AG09309 (cell line): ENCODE data around the gene TAPBP.
"Not testable (repeated sequence)": the region's sequence is repeated elsewhere in the genome, so short reads cannot be mapped to it uniquely, and the experiment has no call there.

Source experiments
- DNase-seq: peaks from one replicate; pipeline ENCODE4 v3.0.0-alpha.2; 2010; ENCODE audit warnings: low read depth
- H3K4me3 ChIP-seq: 2 replicates; pipeline ENCODE4 v1.5.1; 2011; ENCODE audit warnings: mild to moderate bottlenecking, low read depth, low read length, moderate library complexity; ENCODE audit not compliant: control insufficient read depth
- TF ChIP-seq, protein P1 (sequence below): IDR thresholded peaks from 2 replicates; pipeline ENCODE4 v1.5.1; 2011; ENCODE audit warnings: mild to moderate bottlenecking, low read depth, low read length, inconsistent platforms; ENCODE audit not compliant: insufficient read depth, control insufficient read depth; ENCODE audit errors: missing control alignments

The TAPBP gene

DNA sequence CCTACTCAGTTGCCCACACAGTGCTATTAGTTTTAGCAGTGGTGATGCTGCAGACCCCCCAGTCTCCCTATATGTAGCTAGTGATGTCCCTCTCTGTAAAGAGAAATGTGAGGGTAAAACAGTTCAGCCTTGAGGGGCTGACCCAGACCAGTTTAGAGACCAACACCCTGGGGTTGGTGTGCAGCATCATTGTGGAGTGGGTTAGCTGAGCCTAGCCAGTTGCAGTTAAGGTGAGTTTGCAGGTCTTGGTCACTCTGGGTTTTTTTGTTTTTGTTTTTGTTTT lies 37.4 kb downstream of the TAPBP start:
- TF ChIP-seq, protein P1, sequence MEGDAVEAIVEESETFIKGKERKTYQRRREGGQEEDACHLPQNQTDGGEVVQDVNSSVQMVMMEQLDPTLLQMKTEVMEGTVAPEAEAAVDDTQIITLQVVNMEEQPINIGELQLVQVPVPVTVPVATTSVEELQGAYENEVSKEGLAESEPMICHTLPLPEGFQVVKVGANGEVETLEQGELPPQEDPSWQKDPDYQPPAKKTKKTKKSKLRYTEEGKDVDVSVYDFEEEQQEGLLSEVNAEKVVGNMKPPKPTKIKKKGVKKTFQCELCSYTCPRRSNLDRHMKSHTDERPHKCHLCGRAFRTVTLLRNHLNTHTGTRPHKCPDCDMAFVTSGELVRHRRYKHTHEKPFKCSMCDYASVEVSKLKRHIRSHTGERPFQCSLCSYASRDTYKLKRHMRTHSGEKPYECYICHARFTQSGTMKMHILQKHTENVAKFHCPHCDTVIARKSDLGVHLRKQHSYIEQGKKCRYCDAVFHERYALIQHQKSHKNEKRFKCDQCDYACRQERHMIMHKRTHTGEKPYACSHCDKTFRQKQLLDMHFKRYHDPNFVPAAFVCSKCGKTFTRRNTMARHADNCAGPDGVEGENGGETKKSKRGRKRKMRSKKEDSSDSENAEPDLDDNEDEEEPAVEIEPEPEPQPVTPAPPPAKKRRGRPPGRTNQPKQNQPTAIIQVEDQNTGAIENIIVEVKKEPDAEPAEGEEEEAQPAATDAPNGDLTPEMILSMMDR, result no peak
- H3K4me3 ChIP-seq, result peak overlapping the region; percentile 26
- DNase-seq, result no peak

DNA sequence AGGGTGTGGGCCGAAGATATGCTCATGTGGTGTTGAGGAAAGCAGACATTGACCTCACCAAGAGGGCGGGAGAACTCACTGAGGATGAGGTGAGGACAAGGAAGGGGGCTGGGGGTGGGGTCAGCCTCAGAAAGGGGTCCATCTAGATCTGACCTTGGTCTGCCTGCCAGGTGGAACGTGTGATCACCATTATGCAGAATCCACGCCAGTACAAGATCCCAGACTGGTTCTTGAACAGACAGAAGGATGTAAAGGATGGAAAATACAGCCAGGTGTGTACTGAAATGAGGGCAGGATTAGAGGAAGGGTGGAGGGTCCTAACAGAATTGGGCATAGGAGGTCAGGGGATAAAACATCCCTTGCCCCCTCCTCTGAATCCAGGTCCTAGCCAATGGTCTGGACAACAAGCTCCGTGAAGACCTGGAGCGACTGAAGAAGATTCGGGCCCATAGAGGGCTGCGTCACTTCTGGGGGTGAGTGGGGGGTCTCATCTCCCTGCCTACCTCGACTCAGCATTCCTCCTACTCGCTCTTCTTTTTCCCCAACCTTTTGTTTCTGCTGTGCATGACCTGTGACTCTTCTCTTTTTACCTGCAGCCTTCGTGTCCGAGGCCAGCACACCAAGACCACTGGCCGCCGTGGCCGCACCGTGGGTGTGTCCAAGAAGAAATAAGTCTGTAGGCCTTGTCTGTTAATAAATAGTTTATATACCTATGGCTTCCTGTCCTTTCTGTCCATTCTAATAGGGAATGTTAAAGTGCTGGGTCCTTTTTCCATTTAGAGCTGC lies 37.9 kb downstream of the TAPBP start:
- H3K4me3 ChIP-seq, DNase-seq: not testable (repeated sequence)

DNA sequence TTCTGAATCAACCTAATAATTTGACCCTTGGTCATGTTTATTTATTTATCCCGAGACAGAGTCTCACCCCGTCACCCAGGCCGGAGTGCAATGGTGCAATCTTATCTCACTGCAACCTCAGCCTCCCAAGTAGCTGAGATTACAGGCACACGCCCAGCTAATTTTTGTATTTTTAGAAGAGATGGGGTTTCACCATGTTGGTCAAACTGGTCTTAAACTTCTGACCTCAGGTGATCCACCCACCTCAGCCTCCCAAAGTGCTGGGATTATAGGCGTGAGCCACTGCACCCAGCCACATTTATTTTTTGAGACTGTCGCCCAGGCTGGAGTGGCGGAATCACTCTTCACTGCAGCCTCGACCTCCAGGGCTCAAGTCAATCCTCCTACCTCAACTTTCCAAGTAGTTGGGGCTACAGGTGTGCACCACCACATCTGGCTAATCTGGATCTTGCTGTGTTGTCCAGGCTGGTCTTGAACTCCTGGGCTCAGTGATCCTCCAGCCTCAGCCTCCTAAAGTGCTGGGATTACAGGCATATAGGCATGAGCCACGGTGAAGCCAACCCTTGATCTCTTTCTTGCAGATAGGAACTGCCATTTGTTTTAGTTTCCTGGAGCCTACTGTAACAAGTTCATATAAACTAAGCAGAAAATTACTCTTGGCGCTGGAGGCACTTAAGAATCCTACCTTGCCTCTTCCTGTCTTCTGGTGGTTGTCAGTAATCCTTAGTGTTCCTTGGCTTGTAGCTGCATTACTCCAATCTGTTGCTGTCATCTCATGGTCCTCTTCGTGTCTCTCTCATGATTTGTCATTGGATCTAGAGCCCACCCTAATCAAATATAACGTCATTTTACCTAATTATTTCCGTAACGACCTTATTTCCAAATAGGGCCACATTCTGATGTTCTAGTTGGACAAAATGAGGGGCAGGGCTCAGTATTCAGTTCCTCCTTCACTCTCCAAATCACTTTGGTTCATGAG lies 39.7 kb downstream of the TAPBP start:
- DNase-seq, result no peak
- TF ChIP-seq, protein P1, result no peak
- H3K4me3 ChIP-seq, result peak overlapping the region; percentile 19

DNA sequence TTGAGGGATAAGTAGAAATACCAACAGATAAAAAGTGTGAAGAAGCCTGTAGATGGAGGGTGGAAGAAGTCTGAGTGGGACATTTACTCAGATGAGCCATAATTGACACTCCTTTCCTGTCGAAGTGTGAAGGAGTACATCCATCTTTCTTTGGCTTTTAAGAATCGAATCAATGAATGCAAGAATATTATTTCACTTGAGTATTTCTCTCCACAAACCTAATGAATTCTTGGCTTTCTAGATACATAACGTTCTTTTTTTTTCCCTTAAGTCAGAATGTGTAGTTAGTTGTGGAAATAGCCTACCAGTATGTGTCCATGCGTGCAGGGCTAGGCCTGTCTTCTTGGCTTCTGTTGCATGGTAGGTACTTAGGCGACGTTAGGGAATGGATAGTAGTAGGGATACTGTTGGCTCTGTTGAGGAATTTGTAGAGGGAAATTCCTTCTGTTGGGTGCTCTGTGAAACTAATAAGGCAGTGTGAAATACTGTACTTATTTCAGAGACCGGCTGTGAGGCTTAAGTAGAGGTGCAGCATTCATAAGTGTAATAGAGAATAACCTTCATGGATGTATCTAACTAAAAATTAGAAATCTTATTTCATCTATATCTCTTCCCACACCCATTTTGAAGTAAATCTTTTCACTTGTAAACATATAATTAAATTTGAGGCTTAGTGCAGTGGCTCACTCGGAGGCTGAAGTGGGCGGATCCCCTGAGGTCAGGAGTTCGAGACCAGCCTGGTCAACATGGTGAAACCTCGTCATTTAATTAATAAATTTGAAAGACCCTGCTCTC lies 40.6 kb downstream of the TAPBP start:
- H3K4me3 ChIP-seq, result peak overlapping the region; percentile 90
- TF ChIP-seq, protein P1, result no peak
- no peak for DNase-seq

DNA sequence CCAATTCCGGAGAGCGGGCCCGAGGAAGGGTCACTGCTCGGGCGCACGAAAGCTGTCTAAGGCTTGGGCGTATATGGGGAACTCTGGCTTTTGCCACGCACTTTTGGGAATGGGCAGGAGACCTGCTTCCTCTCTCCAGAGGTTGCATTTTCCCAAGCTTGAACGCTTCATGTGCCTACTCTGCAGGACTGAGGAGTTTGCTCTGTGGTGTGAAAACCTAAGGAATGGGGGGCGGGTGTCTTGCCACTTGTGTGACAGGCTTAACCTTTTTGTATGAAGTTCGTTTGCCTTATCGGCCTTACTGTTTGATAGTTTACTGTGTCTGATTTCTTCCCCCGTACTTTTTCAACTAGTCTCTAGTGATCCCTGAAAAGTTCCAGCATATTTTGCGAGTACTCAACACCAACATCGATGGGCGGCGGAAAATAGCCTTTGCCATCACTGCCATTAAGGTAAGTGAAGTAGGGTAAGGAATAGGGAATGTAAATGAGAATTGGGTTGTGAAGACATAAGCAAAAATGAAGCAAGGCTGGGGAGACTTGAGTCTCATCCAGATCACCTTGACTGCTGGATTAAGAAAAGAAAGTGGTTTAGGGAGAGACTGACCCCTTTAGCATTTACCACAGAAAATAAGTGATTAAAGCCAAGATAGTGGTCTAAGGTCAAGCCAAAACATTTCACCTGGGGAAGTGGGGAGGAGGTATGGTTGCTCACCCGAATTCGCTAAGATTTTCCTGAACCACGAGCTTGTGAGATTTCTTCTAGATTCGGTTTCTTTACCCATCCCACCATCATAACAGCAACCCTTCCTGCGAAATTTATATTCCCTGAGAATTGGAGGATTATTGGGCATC lies 41.4 kb downstream of the TAPBP start:
- DNase-seq, result no peak
- TF ChIP-seq, protein P1, result no peak
- H3K4me3 ChIP-seq, result peak overlapping the region; percentile 90

DNA sequence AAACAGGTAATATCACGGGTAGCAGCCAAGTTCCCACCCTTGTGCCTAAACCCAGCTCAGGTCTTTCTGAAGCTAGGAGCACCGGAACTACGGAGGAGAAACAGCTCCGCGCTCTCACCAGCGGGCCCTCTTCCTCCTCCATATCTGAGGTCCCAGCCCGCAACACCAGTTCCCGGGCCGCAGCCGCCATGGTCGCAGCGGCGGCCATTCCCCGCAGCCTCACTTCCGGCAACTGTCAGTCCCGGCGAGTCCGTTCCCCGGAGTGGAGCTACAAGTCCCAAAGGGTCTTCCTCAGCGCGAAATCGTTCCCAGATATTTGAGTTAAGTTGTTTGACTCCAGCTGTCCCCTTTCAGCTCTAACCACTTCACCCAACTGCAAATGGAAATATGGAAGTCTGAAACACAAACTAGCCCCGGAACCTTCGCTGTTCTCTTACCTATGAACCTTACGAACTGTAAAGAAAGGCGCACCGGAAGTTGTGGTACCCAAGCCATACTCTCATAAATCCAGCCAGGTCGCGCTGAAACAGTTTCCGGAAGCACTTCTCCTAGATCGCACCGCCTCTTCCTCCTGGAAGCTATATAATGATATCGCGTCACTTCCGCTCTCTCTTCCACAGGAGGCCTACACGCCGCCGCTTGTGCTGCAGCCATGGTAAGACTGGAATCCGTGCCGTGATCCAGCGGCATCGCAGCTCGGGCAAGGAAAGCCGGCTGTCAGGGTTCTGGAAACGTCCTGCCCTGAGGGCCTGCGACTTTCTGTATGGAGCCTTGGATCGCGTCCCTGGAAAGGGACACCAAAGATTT lies 42.2 kb downstream of the TAPBP start, which contains the start of the genes RPS18 and VPS52:
Gene RPS18 (plus strand): TSS at position 608 of the 807 bp plus-strand sequence. CDS start 45 bp downstream, at position 653.
Gene VPS52 (minus strand): TSS at position 409 of the 807 bp plus-strand sequence. CDS start 201 bp downstream, at position 208.
- DNase-seq, result peak; percentile 98

More for the DNA sequence above, 42.2 kb downstream of the TAPBP start, which contains the start of the genes RPS18 and VPS52:
- H3K4me3 ChIP-seq, result peak within 1 kb of the TSS; percentile 90
- TF ChIP-seq, protein P1, result no peak
